SH-SY5Y (cell line): ENCODE results near the gene SETD4.

Source experiments
- GATA2 ChIP-seq: IDR thresholded peaks from 2 replicates; pipeline ENCODE4 v1.6.1; 2011; ENCODE audit warnings: mild to moderate bottlenecking, low read depth, low read length
- GATA3 ChIP-seq: IDR thresholded peaks from 2 replicates; pipeline ENCODE4 v1.6.1; 2011; ENCODE audit warnings: low read depth, mild to moderate bottlenecking, low read length, moderate library complexity

SETD4 gene, protein sequence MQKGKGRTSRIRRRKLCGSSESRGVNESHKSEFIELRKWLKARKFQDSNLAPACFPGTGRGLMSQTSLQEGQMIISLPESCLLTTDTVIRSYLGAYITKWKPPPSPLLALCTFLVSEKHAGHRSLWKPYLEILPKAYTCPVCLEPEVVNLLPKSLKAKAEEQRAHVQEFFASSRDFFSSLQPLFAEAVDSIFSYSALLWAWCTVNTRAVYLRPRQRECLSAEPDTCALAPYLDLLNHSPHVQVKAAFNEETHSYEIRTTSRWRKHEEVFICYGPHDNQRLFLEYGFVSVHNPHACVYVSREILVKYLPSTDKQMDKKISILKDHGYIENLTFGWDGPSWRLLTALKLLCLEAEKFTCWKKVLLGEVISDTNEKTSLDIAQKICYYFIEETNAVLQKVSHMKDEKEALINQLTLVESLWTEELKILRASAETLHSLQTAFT

DNA sequence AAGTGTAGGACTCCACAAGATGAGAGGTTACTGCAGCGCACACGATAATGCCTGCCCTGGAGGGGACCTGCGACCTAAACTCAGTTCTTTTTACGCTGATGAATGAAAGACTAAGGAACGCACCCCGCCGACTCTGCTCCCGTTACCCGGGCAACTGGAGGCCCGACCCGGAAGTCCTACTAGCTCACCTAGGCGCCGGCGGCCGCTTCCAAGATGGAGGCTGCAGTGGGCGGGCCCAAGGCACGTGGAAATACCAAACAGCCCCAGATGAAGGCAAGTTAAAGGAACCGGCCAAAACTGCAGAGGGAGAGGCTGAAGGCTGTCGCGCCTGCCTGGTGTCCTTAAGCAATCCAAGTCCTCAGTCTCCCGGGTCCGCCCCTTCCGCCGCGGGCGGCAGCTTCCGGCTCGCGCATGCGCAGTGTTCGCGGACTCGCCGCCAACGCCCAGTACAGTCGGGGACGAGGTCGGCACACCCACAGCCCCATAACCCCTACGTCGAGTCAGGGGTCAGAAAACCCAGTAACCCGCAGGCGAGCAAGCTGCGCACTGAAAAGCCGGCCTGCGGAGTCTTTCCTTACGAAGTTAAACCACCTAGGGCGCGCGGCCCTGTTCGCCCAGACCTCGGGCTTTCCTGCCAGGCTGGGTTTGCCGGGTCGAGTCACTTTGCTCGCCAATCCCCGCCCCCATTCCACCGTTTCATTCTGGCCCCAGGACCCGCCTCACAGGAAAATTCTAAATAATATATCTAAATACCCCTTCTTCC, at the start of gene SETD4:
Gene SETD4 (minus strand): TSS at position 368 of the 763 bp plus-strand sequence. CDS start 1,638 bp downstream, outside the sequence.
- TF ChIP-seq GATA2 = no peak
- no peak for TF ChIP-seq GATA3

DNA sequence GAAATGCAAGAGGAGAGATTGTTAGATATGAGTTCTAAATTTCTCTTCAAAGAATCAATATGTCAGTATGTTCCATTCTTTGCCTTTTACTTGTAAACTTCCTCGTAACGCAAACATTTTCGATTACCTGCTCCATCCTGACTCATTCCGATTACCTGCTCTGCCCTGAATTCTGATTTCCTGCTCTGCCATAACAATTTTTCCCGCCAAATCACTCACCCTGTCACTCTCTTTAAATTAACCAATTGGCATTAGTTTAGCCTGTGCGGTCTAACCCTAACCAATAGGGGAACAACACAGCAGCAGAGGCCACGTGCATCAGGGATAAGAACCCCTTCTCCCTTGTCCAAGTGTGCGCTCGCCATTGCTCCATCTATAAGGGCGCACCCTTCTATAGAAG, 49.5 kb upstream of the SETD4 start:
- TF ChIP-seq GATA3 = no peak
- no peak for TF ChIP-seq GATA2

DNA sequence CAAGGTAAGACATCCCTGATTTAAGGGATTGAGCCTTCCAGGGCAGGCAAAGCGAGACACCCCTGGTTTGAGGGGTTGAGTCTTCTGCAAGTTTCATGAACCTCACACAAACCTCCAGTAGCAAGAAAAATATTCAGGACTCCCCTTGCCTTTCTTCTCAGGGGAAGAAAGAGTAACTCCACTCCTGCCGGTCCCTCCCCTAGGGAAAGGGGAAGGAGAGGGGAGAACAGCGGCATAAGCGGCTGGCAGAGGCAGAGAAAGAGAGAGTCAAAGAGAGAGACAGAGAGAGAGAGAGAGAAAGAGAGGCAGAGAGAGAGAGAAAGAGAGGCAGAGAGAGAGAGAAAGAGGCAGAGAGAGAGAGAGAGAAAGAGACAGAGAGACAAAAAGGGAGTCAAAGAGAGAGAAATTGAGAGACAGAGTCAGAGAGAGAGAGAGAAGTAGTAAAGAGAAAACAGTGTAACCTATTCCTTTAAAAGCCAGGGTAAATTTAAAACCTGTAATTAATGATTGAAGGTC, 45.1 kb upstream of the SETD4 start:
- TF ChIP-seq GATA3 (no peak), GATA2 (no peak)

DNA sequence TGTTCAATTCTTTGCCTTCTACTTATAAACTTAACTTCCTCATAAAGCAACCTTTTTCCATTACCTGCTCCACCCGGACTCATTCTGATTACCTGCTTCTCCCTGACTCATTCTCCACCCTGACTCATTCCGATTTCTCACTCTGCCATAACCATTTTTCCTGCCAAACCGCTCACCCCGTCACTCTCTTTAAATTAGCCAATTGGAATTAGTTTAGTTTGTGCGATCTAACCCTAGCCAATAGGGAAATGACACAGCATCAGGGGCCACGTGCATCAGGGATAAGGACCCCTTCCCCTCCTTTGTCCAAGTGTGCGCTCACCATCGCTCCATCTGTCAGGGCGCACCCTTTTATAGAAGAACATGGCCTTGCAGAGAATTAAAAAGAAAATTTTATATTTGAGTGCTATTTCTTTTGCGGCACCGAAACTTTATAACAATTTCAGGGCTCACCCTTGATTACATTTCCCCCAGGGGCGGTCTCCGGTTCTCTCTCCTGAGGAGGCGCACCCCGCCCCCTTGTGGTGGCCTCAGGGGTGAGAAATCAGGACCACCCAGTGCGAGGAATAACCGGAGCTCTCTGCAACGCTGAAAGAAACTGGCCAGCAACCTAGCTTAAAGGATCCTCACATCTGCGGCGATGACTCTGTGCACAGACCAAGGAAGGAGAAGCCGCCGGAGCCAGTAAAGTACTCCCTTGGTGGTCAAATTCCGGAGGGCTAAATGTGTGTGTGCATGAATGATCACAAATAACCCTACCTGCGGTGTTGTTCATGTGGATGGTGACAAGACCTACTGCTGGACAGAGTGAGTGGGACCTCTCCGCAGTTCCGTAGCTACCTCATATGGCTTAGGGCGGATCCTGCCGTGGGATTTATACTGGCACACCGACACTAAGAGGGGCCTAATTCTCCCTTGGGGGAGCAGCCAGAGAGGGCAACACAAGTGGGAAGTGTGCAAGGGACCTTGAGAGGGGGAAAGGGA, 44.3 kb upstream of the SETD4 start:
- TF ChIP-seq GATA3 (no peak), GATA2 (no peak)

DNA sequence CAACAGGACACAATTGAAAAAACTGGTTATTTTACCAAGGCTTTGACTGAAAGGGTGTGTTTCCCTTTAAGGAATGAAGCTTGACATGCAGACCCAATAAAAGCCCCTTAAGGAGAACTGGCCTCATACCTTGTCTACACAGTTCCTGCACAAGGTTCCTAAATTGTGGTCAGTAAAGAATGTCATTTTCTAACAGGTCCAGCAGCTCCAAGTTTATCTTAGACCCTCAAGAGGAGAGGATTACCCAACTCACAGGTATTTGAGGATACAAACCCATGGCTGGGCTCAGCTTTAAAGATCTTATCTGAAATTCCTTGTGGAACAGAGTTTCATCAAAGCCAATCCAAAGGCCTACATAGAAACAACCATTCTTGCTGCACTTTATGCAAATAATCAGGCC, 43.1 kb upstream of the SETD4 start:
- TF ChIP-seq GATA3 (no peak), GATA2 (no peak)

DNA sequence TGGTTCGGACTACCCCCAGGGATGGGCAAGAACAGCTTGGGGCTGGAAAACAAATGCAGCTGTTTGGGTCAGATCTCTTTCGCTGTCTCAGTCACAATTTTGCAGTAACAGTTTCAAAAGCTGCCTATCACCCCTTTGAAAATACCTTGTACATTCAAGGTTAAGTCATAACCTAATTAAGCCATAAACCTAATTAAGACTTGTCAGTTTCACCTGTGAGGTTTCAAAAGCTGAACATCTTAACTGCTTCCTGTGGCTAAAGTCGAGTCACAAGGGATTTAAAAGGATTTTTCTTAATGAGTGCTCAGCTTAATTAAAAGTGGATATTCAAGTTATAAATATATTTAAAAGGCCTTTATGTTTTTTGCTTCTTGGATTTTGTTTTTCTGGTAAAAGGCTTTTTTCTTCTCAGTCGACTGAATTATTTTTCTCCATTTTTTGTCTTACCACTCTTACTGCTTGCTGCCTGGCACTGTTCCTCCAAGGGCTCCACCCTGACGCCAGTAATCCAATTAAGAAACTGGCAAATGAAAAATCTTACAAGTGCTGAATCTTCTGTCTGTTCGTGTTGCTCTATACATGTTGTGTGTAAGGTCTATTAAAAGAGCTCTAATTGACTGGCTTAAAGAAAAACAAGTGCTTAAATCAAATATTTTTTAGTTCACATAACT, 40.8 kb upstream of the SETD4 start:
- TF ChIP-seq GATA2 (no peak), GATA3 (no peak)

DNA sequence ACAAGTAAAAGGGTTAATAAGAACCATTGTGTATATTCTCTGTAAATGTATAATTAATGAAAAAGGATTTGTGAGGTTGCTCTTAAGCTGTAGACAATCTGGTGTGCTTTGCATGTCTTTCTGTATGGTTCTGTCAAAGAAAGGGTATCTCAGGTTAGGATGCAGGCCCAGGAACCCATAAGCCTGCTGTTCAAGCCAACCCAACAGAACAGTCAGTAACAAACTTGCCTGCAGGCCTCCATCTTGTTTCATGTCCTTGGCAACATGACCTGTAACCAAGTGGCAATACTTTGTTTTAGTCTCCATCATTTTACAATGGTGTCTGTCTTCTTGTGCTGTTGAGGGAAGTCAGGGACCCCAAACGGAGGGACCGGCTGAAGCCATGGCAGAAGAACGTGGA, 38.7 kb upstream of the SETD4 start:
- TF ChIP-seq GATA2 (no peak), GATA3 (no peak)

DNA sequence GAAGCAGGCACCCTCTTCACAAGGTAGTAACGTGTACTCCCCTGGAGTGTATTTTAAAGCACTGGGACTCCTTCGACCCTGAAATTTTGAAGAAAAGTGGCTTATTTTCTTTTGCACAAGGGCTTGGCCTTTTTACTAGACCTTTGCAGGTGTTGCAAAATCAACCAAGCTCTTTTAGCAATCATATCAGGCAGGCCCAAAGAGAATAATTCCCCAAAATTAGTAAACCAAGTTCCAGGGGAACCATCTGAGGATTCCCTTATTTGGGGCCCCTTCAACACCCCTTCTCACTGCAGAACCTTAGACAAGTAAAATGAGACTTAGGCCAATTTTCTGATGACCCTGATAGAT, 37.8 kb upstream of the SETD4 start:
- TF ChIP-seq GATA3 (no peak), GATA2 (no peak)

DNA sequence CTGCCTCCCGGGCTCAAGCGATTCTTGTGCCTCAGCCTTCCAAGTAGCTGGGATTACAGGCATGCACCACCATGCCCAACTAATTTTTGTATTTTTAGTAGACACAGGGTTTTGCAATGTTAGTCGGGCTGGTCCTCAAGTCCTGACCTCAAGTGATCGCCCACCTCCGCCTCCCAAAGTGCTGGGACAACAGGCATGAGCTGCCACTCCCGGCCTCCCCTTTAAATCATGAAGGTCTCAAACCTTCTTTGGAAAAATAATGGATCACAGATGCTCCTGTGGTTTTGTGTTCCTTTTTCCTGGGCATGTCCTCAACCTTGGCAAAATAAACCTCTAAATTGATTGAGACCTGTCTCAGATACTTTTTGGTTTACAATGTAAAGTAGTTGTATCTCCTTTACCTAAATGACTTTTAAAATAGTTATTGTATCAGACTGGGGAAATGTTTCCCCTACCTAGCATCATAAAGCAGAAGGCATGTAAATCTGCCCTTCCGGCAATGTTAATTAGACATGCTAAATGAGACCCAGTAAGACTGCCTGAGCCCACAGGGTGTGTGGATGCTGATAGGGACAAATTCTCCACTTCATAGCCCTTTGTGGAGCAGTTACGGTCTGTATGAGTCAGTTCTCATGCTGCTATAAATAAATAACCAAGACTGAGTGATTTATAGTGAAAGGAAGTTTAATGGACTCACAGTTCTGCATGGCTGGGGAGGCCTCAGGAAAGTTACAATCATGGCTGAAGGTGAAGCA, 37.3 kb upstream of the SETD4 start:
- TF ChIP-seq GATA2 (no peak), GATA3 (no peak)

DNA sequence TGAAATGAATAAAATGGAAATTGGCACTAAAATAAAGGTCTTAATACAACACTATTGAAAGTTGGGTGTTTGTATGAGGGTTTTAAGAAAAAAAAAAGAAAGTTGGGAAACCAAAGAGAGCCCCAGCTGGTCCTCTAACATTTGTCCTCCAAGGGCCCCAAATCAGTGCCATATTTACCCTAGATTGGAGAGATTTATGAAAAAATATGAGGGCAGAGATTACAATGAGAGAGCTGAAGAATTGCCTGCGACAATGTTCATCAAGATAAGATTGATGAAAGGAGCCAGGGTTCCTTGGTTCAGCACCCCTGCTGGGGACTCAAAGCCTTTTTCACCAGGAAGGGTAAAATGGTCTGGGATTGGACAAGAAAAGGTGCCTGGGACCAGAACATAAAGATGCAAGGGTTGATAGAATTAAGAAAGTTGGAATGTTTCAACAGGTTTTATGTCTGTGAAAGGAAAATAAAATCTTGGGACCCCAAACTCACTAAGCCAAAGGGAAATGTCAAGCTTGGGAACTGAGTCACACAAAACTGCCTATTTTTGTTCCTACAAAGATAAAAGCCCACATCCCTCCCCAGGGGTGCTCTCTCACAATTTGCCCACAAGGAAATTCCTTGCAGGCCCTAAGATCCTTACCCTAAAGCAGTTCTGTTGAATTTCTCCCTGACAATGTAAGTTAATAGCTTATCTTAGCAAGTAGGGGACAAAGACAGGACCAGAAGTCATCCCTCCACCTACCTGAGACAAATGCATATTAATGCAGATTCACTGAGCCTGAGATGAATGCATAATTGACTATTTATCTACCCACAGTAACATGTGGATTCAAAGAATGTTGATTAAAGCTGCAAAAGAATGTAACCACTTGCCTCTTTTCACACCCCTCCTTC, 36.3 kb upstream of the SETD4 start:
- no peak for TF ChIP-seq GATA2
- TF ChIP-seq GATA3 = no peak

DNA sequence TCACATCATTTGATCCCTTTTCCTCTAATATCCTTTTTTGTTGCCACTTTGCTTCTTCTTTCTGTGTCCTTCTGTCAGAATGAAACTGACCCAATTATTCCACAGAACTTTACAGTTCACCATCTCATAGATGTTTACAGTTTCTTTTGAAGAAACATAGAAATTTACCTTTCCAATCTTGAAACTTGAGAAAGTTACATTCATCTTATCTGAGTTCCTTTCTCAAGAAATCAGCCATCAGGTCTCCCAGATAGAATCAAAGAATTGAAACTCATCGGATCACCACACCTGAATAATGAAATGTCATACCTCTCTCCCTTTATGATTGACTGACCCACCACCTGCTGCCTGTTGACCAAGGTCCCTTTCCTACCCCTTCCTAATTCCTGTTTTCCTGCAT, 33.2 kb upstream of the SETD4 start:
- TF ChIP-seq GATA3 (no peak), GATA2 (no peak)

DNA sequence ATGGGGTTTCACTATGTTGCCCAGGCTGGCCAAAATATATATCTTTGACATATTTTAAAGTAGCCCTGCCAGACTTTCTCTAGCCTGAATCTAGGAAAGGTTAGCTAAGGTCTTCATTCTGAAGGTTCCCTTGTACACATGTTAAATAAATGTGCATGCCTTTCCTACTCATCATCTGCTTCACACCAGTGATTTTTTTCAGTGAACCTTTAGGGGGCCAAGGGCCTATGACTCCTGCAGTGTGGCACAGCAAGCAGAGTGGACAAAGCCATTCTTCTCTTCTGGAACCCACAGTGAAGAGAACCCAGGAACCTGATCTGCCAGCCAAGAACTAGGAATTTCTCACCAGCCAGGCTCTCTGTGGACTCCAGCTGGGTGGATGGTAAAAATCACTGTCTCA, 32.4 kb upstream of the SETD4 start:
- TF ChIP-seq GATA2 (no peak), GATA3 (no peak)
